Measurements from ENCODE around the gene KCNK3.
"Not testable (repeated sequence)": the region's sequence is repeated elsewhere in the genome, so short reads cannot be mapped to it uniquely, and the experiment has no call there.

The KCNK3 gene

GRCh38 chr2:26756337-26756736 lies 63.8 kb downstream of the KCNK3 start:
- no peak for DNase-seq (ENCODE audit: low read depth in 2 of 2)

DNA sequence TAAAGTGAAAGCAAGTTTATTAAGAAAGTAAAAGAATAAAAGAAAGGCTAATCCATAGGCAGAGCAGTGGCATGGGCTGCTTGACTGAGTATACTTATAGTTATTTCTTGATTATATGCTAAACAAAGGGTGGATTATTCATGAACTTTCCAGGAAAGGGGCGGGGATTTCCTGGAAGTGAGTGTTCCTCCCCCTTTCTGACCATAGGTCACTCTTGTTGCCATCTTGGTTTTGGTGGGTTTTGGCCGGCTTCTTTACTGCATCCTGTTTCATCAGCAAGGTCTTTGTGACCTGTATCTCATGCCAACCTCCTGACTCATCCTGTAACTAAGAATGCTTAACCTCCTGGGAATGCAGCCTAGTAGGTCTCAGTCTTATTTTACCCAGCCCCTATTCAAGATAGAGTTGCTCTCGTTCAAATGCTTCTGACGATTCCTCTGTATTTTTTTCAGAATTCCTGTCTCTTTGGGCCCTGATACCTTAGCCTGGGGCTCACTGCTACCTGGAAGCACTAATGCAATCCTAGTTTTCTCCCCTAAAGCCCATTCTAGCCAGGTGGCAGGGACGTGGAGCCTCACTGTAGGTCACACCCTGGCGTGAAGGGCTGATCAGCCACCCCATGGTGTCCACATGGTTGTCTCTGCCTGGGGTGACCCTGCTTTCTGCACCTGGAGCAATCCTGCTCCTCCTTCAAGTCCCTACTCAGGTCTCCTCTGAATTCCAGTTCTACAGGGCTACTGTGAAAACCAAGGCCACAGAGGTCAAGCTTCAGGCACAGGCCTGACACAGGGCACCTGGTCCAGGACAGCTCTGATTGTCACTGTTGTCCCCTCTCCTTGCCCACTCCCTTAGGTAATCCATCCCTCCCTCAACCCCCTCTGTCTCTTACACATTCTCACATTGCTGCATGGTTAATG lies 65.6 kb downstream of the KCNK3 start:
- no peak for DNase-seq (ENCODE audit: low read depth in 2 of 2)

DNA sequence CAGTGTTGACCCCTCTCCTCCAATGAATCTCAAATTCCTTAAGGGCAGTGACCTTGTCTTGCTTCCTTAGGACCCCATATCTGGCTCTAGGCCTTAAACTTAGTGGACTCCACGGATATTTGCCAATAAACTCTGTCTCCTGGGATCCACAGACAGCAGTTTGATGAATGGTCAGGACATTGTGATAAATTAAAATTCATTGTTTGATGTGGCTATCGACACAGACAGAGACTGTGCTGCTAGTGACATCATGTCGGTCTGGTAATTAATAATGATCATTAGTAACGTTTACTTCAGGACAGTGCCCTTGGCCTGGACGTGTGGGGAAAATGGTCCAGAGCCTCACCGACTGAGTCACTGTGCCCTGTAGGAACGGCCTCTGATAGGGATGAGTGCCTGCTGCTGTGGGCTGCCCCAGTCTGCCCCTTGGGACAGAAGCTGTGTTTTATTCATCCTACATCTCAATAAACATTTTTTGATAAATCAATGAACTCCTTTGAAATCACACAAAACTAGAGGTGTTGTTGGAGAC lies 66.3 kb downstream of the KCNK3 start:
- DNase-seq (ENCODE audit: low read depth in 2 of 2) = no peak

DNA sequence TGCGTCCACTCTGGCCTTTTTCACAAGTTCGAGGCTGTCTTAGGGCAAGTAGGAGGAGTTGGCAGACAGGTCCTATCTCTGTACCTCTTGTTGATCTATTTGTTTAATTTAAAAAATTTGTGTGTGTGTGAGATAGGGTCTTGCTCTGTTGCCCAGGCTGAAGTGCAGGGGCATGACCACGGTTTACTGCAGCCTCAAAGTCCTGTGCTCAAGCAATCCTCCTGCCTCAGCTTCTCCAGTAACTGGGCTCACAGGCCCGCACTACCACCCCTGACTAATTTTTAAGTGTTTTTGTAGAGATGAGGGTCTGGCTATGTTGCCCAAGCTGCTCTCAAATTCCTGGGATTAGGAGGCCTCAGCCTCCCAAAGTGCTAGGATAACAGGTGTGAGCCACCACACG lies 67.3 kb downstream of the KCNK3 start:
- no peak for DNase-seq (ENCODE audit: low read depth in 2 of 2)

DNA sequence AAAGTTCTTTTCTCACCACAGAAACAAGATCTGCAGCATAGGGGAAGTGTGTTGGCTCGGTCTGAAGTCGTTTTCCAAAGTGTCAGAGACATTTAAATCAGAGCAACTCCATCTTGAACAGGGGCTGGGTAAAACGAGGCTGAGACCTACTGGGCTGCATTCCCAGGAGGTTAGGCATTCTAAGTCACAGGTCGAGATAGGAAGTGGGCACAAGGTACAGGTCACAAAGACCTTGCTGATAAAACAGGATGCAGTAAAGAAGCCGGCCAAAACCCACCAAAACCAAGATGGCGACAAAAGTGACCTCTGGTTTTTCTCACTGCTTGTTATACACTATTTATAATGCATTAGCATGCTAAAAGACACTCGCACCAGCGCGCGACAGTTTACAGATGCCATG lies 68.5 kb downstream of the KCNK3 start:
- DNase-seq (ENCODE audit: low read depth in 2 of 2) = not testable (repeated sequence)

GRCh38 chr2:26763019-26763418 lies 70.5 kb downstream of the KCNK3 start:
- no peak for DNase-seq (ENCODE audit: low read depth in 2 of 2)

GRCh38 chr2:26764078-26764887 lies 71.8 kb downstream of the KCNK3 start, which contains the start of gene SLC35F6:
Gene SLC35F6, plus strand, starts transcription at chr2:26764284. Its CDS starts 66 bp downstream, at chr2:26764350.
- DNase-seq (ENCODE audit: low read depth in 2 of 2) = peak; percentile 58 to 70

DNA sequence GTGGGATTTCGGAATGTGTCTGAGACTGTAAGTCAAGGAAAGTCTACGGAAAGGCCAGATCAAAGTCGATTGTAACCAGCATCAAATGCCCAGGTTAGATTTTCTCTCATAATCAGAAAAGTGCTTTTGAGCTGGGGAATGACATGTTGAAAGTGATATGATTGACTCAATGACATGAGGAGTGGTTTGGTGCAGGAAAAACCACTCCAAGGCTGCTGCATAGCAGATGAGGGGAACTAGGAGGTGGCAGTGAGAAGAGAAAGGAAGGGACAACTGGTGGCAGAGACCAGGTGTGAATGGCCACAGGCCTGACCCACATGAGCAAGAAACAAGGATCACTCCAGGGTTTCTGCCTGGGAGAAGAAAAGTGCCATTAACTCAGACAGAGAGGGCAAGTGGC lies 72.4 kb downstream of the KCNK3 start:
- DNase-seq (ENCODE audit: low read depth in 2 of 2) = no peak

- DNase-seq (ENCODE audit: low read depth in 2 of 2) = no peak
Observed at GRCh38 chr2:26765475-26766200, 73.1 kb downstream of the KCNK3 start.

GRCh38 chr2:26767129-26767528 lies 74.6 kb downstream of the KCNK3 start:
- DNase-seq (ENCODE audit: low read depth in 2 of 2) = no peak

DNA sequence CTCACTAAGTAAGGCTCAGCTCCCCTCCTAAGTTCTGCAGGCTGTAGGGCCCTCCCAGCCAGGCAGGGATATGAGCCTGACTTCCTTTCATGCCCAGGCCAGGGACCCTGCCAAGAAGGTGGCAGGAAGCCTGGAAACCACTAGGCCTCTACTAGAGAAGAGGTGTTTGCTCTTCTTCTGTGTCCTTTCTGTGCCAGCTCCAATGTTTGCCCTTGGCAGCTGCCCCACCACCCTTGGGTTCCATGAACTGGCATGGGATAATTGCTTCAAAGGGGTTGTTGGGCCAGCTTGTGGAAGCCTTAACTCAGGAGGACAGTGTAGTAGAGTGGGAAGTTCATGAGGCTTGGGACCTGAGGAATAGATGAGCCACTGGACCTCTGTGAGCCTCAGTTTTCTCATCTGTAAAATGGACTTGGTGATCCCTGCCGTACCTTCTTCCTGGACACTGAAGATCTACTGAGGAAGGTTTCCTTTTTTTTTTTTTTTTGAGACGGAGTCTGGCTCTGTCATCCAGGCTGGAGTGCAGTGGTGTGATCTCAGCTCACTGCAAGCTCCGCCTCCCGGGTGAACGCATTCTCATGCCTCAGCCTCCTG lies 75.5 kb downstream of the KCNK3 start:
- no peak for DNase-seq (ENCODE audit: low read depth in 2 of 2)

- DNase-seq (ENCODE audit: low read depth in 2 of 2) = no peak
Observed at GRCh38 chr2:26768759-26769088, 76.2 kb downstream of the KCNK3 start.

- DNase-seq (ENCODE audit: low read depth in 2 of 2) = no peak
Observed at GRCh38 chr2:26769089-26769761, 76.7 kb downstream of the KCNK3 start.

DNA sequence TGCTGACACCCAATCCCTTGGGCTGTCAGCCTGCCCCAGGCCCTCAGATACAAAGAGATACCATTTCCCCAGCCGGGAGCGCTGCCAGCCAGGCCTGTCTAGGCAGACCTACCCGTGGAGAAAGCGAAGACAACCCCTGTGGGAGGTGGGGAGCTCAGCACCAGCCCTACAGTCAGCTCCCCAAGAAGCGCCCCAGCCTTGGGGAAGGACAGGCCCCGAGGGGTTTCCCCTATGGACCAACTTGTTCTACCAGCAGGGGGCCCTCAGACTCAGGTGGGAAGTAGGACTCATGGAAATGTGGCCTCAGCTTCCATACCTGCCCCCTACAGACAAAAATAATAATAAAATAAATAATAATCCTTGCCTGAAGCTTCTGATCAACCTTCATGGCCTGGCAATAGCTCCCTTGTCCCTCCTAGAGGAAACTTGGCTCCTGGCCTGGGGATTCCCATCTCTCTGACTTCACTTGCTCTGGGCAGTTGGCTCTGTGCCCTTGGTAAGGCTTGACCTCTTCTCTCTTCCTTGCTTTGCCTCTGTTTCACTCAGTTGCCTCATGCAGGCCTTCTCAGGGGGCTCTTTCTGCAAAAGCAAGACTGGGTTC lies 78.6 kb downstream of the KCNK3 start:
- DNase-seq (ENCODE audit: low read depth in 2 of 2) = no peak

DNA sequence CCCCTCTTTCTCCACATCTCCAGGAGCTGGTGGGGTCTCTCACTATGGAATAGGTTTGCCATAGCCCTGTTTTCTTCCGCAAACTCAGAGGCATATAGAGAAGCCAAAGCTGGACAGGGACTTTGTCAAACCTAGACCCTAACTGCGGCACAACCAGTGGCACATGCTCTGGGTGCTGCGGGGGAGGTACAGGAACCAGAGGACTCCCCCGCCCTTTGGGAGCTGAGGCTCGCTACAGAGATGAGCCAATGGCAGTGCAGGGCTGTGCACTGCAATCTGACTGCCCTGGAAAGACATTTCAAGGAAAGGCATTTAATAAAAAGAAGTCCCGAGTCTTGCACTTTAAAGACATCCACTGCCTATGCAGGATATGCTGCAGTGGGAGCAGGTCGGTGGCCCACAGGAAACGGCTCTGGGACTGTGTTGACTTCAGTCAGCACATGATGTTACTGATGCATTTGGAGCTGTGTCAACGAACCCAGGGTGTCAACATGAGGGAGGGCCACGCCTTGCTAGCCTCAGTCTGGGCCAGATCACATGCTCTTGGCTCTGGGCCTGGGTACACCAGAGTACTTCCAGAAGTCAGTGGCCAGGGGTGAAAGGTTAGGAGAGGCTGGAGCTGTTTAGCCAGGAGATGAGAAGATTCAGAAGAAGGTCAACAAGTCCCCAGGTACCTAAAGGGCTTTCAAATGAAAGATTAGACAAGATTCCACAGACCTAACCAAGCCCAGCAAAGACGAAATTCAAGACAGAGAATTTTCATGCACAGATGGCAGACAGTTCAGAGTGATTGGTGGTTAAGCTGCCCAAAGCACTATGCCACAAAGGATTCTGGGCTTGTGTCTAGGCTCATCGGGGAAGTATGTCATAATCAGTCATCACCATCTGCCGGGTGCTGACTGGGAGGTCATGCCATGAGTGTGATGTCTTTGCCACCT lies 79.8 kb downstream of the KCNK3 start:
- DNase-seq (ENCODE audit: low read depth in 2 of 2) = no peak

- DNase-seq (ENCODE audit: low read depth in 2 of 2) = no peak
Observed at GRCh38 chr2:26776195-26776800, 83.8 kb downstream of the KCNK3 start.

DNA sequence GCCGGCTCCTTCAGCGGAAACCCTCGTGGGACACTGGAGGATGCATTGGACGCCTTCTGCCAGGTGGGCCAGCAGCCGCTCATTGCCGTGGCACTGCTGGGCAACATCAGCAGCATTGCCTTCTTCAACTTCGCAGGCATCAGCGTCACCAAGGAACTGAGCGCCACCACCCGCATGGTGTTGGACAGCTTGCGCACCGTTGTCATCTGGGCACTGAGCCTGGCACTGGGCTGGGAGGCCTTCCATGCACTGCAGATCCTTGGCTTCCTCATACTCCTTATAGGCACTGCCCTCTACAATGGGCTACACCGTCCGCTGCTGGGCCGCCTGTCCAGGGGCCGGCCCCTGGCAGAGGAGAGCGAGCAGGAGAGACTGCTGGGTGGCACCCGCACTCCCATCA lies 85.6 kb downstream of the KCNK3 start:
- DNase-seq (ENCODE audit: low read depth in 2 of 2) = no peak

DNA sequence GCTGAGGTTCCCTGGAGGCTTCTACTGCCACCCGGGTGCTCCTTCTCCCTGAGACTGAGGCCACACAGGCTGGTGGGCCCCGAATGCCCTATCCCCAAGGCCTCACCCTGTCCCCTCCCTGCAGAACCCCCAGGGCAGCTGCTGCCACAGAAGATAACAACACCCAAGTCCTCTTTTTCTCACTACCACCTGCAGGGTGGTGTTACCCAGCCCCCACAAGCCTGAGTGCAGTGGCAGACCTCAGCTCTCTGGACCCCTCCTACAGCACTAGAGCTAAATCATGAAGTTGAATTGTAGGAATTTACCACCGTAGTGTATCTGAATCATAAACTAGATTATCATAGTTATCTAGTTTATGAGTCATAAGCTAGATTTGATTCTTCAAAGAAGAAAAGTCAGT lies 86.0 kb downstream of the KCNK3 start:
- DNase-seq (ENCODE audit: low read depth in 2 of 2) = no peak

GRCh38 chr2:26780203-26780760 lies 87.8 kb downstream of the KCNK3 start:
- no peak for DNase-seq (ENCODE audit: low read depth in 2 of 2)

All from stimulated activated CD8-positive, alpha-beta memory T cell treated with anti-CD3 and anti-CD28 coated beads, Interleukin-7, amount 100 ng/mL, for 1 hour (primary cell).